OCI-LY7 (cell line): ENCODE results near the gene EGLN3.

Experiments used
- EZH2phosphoT487 ChIP-seq: fragments of 200-600 bp; sonication (generic); IDR thresholded peaks from 2 replicates; pipeline ENCODE4 v1.6.1; 2018; ENCODE audit warnings: low read depth, borderline replicate concordance, mild to moderate bottlenecking, mixed run types, antibody characterized with exemption, low read length, moderate library complexity, mixed read lengths
- TF ChIP-seq, protein P1 (sequence below): fragments of 200-600 bp; sonication (generic); conservative IDR thresholded peaks from 2 replicates; pipeline ENCODE4 v1.5.1; 2014; ENCODE audit warnings: mild to moderate bottlenecking, antibody characterized with exemption, low read length, moderate library complexity, mixed read lengths

DNA sequence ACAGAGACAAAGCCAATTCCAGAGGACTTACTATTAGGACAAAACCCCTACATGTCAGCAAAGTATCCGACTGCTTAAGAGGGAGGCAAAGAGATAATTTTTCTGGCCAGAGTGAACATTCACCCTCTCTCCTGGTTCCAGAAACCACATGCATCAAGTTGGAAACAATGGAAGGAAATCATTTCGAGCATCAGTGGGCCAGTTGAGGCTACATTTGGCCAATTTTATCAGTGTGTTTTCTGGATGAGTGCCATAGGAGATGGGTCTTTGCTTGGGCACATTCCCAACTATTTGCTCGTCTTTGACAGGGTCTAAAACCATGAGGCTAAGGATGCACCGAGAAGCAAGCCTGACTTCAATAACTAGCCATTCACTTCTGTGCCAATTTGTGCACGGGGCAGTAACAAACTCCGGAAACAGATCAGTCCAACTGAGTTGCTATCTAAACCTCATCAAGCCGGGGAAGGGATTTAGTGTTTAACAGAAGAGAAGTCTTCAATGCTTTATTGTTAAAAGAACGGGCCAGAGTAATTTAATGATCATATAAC lies 17.4 kb downstream of the EGLN3 start:
- TF ChIP-seq, protein P1, sequence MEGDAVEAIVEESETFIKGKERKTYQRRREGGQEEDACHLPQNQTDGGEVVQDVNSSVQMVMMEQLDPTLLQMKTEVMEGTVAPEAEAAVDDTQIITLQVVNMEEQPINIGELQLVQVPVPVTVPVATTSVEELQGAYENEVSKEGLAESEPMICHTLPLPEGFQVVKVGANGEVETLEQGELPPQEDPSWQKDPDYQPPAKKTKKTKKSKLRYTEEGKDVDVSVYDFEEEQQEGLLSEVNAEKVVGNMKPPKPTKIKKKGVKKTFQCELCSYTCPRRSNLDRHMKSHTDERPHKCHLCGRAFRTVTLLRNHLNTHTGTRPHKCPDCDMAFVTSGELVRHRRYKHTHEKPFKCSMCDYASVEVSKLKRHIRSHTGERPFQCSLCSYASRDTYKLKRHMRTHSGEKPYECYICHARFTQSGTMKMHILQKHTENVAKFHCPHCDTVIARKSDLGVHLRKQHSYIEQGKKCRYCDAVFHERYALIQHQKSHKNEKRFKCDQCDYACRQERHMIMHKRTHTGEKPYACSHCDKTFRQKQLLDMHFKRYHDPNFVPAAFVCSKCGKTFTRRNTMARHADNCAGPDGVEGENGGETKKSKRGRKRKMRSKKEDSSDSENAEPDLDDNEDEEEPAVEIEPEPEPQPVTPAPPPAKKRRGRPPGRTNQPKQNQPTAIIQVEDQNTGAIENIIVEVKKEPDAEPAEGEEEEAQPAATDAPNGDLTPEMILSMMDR: no peak
- no peak for TF ChIP-seq EZH2phosphoT487
